Gastrocnemius medialis (tissue), 4 donors: ENCODE data around the gene ZBTB20. TPM values are rescaled to one million over a fixed set of nuclear protein-coding genes. Genes with fewer than 3 reads are reported as not detected.

Experiments used
- ATAC-seq, 2 donors: fragments of 150-250 bp; one replicate each; pipeline ENCODE4 v1.9.1; 2016
- DNase-seq, 2 donors: peaks; one replicate each; pipeline ENCODE4 v3.0.0-alpha.2; 2019
- H3K27ac ChIP-seq, 4 donors: fragments of 200-600 bp; sonication (generic); 1 replicate in 1 of 4; 2 replicates in 3 of 4; pipeline ENCODE4 v1.5.1; 2016 to 2018; ENCODE audit warnings: mild to moderate bottlenecking in 2 of 4, moderate library complexity in 1 of 4
- H3K27me3 ChIP-seq, 3 donors: fragments of 200-600 bp; sonication (generic) in 2 of 3; 1 replicate in 1 of 3; 2 replicates in 2 of 3; pipeline versions ENCODE4 v1.5.1 to v1.6.0; 2016 to 2019; ENCODE audit warnings: mild to moderate bottlenecking in 1 of 3, moderate library complexity in 1 of 3
- H3K36me3 ChIP-seq, 2 donors: fragments of 200-600 bp; sonication (generic) in 1 of 2; one replicate each; pipeline ENCODE4 v1.5.1; 2017 to 2018
- H3K4me1 ChIP-seq, 2 donors: fragments of 200-600 bp; sonication (generic) in 1 of 2; one replicate each; pipeline ENCODE4 v1.5.1; 2016 to 2017; ENCODE audit warnings: mild to moderate bottlenecking in 2 of 2
- H3K4me3 ChIP-seq, 4 donors: fragments of 200-600 bp; sonication (generic) in 3 of 4; 1 replicate in 1 of 4; 2 replicates in 3 of 4; pipeline ENCODE4 v1.5.1; 2016 to 2019; ENCODE audit warnings: mild to moderate bottlenecking in 2 of 4
- H3K9me3 ChIP-seq, 3 donors: fragments of 200-600 bp; sonication (generic) in 2 of 3; 1 replicate in 1 of 3; 2 replicates in 2 of 3; pipeline ENCODE4 v1.5.1; 2016 to 2019
- POLR2A ChIP-seq, 2 donors: fragments of 450-650 bp; IDR thresholded peaks; one replicate each; pipeline ENCODE4 v1.6.1; 2017; ENCODE audit warnings: antibody characterized with exemption in 2 of 2, mild to moderate bottlenecking in 2 of 2, moderate library complexity in 2 of 2
- in situ Hi-C, 4 donors: fragments of 200-750 bp; cut with MboI; loops; one replicate each; pipeline versions ENCODE4 v1.15.0 to v1.8.0; 2017; ENCODE audit warnings: low sequenced_read_pairs in 4 of 4
- intact Hi-C: fragments of 100-400 bp; cut with DNase I; formaldehyde crosslinking; loops from one replicate; pipeline ENCODE4 v1.15.1; 2023; ENCODE audit warnings: low total_unique reads
- total RNA-seq, 4 donors: library from RNA; depleted of rRNA; stranded (reverse); fragments of >200 nt; gene quantifications; one replicate each; pipeline versions ENCODE4 v1.1.0 to v1.2.3, GENCODE V29; 2016
- TF ChIP-seq, protein P1 (sequence below), 5 experiments: fragments of 450-650 bp in 3 of 5; fragments of 200-600 bp in 2 of 5; sonication (generic) in 2 of 5; IDR thresholded peaks in 4 of 5; conservative IDR thresholded peaks in 1 of 5; 1 replicate in 4 of 5; 2 replicates in 1 of 5; pipeline ENCODE4 v1.5.1; 2016 to 2019; ENCODE audit warnings: antibody characterized with exemption in 5 of 5, mild to moderate bottlenecking in 3 of 5, moderate library complexity in 3 of 5

Gene ZBTB20
- total RNA-seq, 4 donors from 2014 or later, result 47.6 to 86.5 (median 69.0) TPM

DNA sequence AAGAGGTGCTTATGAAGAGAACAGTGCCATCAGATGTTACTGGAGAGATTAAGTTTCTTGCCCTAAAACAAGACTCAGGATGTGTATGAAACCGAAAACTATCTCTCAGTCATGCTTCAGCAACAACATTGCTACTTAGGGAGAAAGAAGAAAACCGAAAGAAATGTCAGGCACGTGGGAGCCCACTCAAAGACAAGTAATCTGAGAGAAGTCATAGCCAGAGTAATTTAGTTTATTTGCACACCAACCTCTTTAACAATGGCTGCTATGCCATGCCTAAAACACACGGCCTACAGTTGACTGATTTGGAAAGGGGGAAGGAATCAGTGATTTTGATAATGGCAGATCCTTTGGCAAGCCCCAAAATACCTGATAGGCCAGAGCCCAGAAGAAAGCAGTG, 690.3 kb downstream of the ZBTB20 start:
- peaks cover 55 to 69% of the 10 kb centered on the region in 2 donors for H3K4me1 ChIP-seq

DNA sequence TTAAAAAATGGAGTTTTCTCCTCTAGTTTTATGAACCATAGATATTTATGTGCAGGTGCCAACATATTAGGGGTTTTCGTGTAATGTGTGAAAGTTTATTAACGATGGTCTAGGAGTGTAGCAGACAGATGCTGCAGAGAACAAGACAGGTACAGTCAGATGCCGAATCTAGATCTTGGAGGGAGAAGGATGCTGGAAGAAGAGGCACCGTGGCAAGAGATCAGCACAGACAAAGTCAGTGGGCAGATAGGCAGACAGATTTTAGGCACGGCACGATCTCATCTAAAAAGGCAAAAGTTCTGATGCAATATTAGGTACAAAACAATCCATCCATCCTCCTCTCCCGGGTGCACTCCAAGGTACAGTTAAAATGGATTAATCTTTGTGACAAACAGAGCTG, 691.7 kb downstream of the ZBTB20 start:
- intact Hi-C loops, result no loop called here
- H3K4me3 ChIP-seq, result peak overlapping the region; percentile 54 to 62 (median 54)
- peak overlapping the region; percentile 81 to 85 (median 83) for H3K27ac ChIP-seq

More for the DNA sequence above, 690.3 kb downstream of the ZBTB20 start:
- no peak for DNase-seq
- TF ChIP-seq, protein P1, sequence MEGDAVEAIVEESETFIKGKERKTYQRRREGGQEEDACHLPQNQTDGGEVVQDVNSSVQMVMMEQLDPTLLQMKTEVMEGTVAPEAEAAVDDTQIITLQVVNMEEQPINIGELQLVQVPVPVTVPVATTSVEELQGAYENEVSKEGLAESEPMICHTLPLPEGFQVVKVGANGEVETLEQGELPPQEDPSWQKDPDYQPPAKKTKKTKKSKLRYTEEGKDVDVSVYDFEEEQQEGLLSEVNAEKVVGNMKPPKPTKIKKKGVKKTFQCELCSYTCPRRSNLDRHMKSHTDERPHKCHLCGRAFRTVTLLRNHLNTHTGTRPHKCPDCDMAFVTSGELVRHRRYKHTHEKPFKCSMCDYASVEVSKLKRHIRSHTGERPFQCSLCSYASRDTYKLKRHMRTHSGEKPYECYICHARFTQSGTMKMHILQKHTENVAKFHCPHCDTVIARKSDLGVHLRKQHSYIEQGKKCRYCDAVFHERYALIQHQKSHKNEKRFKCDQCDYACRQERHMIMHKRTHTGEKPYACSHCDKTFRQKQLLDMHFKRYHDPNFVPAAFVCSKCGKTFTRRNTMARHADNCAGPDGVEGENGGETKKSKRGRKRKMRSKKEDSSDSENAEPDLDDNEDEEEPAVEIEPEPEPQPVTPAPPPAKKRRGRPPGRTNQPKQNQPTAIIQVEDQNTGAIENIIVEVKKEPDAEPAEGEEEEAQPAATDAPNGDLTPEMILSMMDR (IDR thresholded peaks at IDR 0.05 in 4 of 5, conservative IDR thresholded peaks at IDR 0.05 in 1 of 5), result no peak
- TF ChIP-seq POLR2A (IDR thresholded peaks at IDR 0.05), result no peak
- in situ Hi-C loops, result no loop called here
- no peak for ATAC-seq
- H3K9me3 ChIP-seq, result no peaks in the 10 kb centered on the region
- H3K4me3 ChIP-seq, result no peak overlapping the region
- H3K27ac ChIP-seq, result peak overlapping the region; percentile 23 to 52 (median 38)
- no peaks in the 10 kb centered on the region for H3K27me3 ChIP-seq
- H3K36me3 ChIP-seq, result no peaks in the 10 kb centered on the region
- intact Hi-C loops, result no loop called here

DNA sequence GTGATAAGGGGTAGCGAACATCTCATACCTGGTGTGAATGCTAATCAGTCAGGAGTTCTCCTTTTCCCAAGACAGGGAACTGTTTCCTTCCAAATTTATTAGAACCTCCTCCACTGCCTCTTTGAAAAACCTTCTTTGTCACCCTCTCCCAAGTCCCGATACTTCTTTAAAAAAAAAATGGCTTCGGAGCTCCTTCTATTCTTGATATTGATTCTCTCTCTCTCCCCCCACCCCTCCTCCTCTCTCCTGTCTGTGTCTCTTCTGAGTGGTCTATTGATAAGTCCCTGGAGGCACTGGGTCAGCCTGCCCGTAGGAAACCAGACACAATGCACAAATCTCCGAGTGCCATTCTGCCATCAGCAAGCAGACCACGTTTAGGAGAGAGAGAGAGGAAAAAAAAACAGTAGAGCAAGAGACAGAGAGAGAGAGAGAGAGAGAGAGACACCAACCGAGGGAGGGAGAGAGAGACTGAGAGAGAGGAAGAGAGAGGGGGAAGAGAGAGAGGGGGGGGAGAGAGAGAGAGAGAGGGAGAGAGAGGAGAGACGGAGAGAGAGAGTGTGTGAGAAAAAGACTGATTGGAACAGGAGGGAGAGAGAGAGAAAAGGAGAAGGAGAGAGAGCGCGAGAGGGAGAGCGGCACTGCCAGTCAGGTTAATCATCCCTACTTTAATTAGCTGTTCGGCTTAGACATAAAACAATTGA, 692.4 kb downstream of the ZBTB20 start:
- H3K36me3 ChIP-seq, result no peaks in the 10 kb centered on the region
- TF ChIP-seq, protein P1 (IDR thresholded peaks at IDR 0.05 in 4 of 5, conservative IDR thresholded peaks at IDR 0.05 in 1 of 5), result peak in 3 of 5 experiments; percentile 34 to 86 (median 77)
- no peak for TF ChIP-seq POLR2A (IDR thresholded peaks at IDR 0.05)
- H3K27ac ChIP-seq, result peak overlapping the region; percentile 81 to 85 (median 83)
- DNase-seq (no peak), ATAC-seq (peak; percentile 25 to 30)
- intact Hi-C loops (loop anchor here (5.0 kb wide), 2 partner anchors 72 to 168 kb away; no protein-coding TSS in a partner anchor), in situ Hi-C loops (no loop called here)
- peak overlapping the region; percentile 54 to 62 (median 54) for H3K4me3 ChIP-seq
- H3K27me3 ChIP-seq, result no peaks in the 10 kb centered on the region
- H3K9me3 ChIP-seq, result no peaks in the 10 kb centered on the region
- peaks cover 75 to 88% of the 10 kb centered on the region in 2 donors for H3K4me1 ChIP-seq

More for the DNA sequence above, 691.7 kb downstream of the ZBTB20 start:
- H3K27me3 ChIP-seq, result no peaks in the 10 kb centered on the region
- TF ChIP-seq, protein P1 (IDR thresholded peaks at IDR 0.05 in 4 of 5, conservative IDR thresholded peaks at IDR 0.05 in 1 of 5), result no peak
- TF ChIP-seq POLR2A (IDR thresholded peaks at IDR 0.05), result no peak
- peaks cover 68 to 83% of the 10 kb centered on the region in 2 donors for H3K4me1 ChIP-seq
- H3K36me3 ChIP-seq, result no peaks in the 10 kb centered on the region
- in situ Hi-C loops, result no loop called here
- ATAC-seq (no peak), DNase-seq (no peak)
- no peaks in the 10 kb centered on the region for H3K9me3 ChIP-seq

DNA sequence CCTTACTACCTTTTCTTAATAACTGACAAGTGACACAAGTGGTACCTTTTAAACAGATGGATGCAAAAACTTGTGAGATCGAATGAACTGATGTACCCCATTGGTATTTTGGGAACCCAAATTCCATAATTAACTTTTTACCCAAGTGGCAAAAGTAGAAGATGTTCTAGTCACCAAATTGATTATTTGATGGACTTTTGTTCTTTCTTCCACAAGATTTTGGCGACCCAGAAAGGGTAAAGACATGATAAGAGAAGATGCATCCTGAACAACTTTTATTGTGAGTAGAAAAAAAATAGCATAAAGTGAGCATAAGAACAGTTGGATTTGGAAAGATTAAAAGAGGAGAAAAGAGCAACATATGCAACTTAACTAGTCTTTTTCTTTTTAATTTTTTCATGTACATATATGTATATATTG, 693.7 kb downstream of the ZBTB20 start:
- H3K4me1 ChIP-seq, result peaks cover 76 to 86% of the 10 kb centered on the region in 2 donors
- intact Hi-C loops (loop anchor here (5.0 kb wide), 2 partner anchors 71 to 169 kb away; no protein-coding TSS in a partner anchor), in situ Hi-C loops (no loop called here)
- H3K36me3 ChIP-seq, result no peaks in the 10 kb centered on the region
- TF ChIP-seq, protein P1 (IDR thresholded peaks at IDR 0.05 in 4 of 5, conservative IDR thresholded peaks at IDR 0.05 in 1 of 5), result no peak
- no peak for TF ChIP-seq POLR2A (IDR thresholded peaks at IDR 0.05)
- DNase-seq (no peak), ATAC-seq (no peak)
- peak overlapping the region in 3 of 4 donors; percentile 54 to 62 (median 55) for H3K4me3 ChIP-seq
- H3K9me3 ChIP-seq, result no peaks in the 10 kb centered on the region
- H3K27me3 ChIP-seq, result no peaks in the 10 kb centered on the region
- H3K27ac ChIP-seq, result peak overlapping the region; percentile 81 to 85 (median 83)
